Limb (tissue), 2 donors: ENCODE data around the gene SIRT2.
A peak's percentile ranks its signal among the peaks of the same experiment; 100 is the strongest.
"Not testable (repeated sequence)": the region's sequence is repeated elsewhere in the genome, so short reads cannot be mapped to it uniquely, and the experiment has no call there.

Source experiments
- DNase-seq, 2 donors: peaks; one replicate each; pipeline ENCODE4 v3.0.0-alpha.2; 2016; ENCODE audit errors: extremely low spot score in 2 of 2

The SIRT2 gene

DNA sequence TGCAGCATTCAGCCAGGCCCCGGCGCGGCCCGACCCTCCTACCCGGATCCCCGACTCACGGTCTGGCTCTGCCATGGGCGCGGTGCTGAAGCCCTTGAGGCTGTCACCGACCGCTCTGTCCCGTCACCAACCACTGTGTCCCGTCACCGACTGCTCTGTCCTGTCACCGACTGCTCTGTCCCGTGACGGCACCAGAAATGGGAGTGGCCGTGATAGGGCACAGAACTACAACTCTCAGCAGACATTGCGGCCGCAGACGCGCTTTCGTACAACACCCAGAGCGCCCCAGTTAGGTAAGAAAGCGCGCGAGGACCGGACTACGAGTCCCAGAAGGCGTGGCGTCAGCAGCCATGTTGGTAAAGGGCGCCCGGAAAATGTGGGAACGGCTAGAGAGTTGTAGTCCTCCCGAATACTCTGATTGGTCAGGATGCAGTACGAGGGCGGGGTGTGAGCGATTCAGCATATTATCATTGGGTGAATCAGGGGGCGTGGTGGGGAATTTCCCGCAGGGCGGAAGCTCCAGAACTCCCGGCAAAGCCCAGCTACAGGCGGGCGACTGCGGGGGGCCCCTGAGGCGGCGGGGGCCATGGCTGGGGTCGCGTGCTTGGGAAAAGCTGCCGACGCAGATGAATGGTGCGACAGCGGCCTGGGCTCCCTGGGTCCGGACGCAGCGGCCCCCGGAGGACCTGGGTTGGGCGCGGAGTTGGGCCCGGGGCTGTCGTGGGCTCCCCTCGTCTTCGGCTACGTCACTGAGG, at the start of gene SIRT2, which contains the start of gene NFKBIB:
Gene SIRT2 (minus strand): TSS at position 172 of the 755 bp plus-strand sequence. CDS start 97 bp downstream, at position 75.
Gene NFKBIB (plus strand): TSS at position 523 of the 755 bp plus-strand sequence. CDS start 64 bp downstream, at position 587.
- peak; percentile 99 to 100 for DNase-seq

DNA sequence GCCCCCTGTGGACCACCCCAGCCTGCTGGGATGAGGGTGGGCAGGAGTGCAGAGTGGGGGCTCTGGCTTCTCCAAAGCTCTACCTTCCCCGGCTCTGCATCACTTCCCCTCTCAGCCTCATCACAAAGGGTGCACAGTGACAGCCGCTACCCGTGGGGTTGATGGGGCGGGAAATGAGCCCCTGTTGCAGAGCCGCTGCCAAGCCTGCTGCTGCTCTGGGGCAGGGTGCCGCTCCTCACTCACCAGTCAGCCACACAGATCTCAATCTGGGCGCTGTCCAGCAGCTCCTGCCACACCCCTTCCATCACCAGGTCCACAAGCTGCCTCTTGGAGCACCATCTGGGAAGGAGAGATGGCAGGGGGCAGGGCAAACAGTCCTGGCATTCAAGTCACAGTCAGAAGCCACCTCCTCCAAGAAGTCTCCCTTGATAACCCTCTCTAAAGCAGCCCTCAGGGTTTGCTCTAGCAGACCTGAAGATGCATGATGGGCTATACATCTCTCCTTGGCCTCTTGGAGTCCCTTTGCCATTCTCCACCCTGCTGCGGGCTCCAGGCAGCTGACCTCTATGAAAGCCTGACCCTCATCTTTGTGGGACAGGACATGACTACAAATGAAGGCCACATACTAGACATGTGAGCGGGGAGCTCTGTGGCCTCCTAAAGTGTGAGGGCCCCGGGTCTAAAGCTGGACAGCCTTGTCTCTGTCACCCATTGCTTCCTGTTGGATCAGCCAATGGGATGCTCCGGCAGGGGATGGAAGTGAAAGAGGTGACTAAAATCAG, 47.0 kb upstream of the SIRT2 start:
- no peak for DNase-seq

- DNase-seq, result no peak
Measured at GRCh38 chr19:38945562-38946228, 46.3 kb upstream of the SIRT2 start.

- peak in 1 of 2 donors; percentile 55 for DNase-seq
Measured at GRCh38 chr19:38944981-38945506, 45.6 kb upstream of the SIRT2 start.

DNA sequence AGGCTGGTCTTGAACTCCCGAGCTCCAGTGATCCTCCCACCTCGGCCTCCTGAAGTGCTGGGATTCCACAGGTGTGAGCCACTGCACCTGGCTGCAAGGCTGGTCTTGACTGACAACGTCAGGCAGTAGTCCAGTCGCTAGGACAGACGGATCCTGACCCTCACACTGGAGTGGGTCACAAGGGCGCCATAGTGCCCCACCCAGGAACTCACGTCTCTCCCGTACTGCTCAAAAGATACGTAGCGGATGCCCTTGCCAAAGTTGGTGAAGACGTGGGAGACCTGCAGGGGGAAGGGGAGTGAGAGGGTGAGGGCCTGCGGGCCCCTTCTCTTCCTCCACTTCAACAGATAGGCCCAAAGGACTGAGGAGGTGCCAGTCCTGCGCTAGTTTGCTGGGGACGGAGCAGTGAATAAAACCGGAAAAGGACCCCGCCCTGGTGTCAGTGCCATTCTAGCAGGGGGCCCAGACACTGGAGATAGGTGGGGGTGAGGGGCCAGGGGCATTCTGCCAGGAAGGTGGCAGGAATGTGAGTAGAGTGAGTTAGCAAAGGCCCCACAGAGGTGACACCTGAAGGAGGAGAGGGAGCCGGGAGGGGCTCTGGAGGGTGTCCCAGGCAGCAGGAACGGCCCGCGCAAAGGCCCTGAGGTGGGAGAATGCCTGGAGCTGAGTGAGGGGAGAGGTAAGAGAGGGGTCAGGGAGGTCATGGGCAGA, 43.2 kb upstream of the SIRT2 start:
- DNase-seq, result no peak

GRCh38 chr19:38941979-38942378, 42.6 kb upstream of the SIRT2 start:
- no peak for DNase-seq

GRCh38 chr19:38941466-38941865, 42.0 kb upstream of the SIRT2 start:
- DNase-seq, result not testable (repeated sequence)

- no peak for DNase-seq
Measured at GRCh38 chr19:38939957-38940356, 40.5 kb upstream of the SIRT2 start.

- DNase-seq, result no peak
Measured at GRCh38 chr19:38933544-38933943, 34.1 kb upstream of the SIRT2 start.

DNA sequence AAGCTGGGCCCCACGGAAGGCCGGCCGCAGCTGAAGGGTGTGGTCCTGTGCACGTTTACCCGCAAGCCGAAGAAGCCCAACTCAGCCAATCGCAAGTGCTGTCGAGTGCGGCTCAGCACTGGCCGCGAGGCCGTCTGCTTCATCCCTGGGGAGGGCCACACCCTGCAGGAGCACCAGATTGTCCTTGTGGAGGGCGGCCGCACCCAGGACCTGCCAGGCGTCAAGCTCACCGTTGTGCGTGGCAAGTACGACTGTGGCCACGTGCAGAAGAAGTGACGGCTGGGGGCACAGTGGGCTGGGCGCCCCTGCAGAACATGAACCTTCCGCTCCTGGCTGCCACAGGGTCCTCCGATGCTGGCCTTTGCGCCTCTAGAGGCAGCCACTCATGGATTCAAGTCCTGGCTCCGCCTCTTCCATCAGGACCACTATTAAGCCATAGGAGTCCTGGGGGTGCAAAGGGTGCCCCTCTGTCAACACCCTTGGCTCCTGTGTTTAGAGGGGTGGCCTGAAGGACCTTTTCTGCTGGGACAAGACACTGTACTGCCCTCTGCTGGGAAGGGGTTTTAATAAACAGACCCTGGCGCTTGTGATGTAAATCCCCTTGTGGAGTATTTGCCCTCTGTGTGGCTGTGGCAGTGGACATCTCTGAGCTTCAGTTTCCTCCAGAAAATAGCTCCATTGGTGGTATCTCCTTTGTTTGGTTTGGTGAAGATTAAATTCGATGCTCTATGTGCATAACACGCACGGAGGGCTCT, 33.2 kb upstream of the SIRT2 start:
- no peak for DNase-seq

- no peak for DNase-seq
Measured at GRCh38 chr19:38931521-38931793, 32.0 kb upstream of the SIRT2 start.

- DNase-seq, result peak in 1 of 2 donors; percentile 99
Measured at GRCh38 chr19:38930776-38931520, 31.5 kb upstream of the SIRT2 start, which contains the start of gene MRPS12. Gene MRPS12 (plus strand): TSS chr19:38930944. CDS start chr19:38931295, 351 bp downstream.

- peak; percentile 94 to 98 for DNase-seq
Measured at GRCh38 chr19:38929929-38930775, 30.7 kb upstream of the SIRT2 start, which contains the start of gene SARS2. Gene SARS2 (minus strand): TSS chr19:38930763. CDS start chr19:38930736, 27 bp downstream.

DNA sequence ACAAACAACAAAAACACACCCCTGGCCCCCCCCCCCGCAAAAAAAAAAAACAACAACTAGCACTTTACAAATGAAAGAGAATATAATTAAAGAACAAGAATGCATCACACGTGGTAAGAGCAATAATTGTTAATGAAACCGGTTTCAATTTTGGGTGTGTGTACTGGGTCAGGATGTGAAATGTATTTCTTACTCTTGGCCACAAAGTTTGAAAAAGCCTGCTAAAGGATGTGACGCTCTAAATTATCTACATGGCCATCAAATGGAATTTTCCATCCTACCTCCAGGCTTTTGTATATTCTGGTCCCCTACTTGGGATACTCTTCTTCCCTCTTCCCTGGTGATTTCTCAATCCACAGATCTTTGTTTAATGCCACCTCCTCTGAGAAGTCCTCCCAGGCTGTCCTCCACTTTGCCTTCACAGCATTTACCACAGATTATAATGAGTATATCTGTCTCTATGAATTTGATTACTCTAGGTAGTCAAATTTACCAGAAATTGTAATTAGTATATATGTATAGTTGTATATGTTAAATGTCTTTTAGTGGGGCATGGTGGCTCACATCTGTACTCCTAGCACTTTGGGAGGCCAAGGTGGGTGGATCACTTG, 29.1 kb upstream of the SIRT2 start:
- no peak for DNase-seq

- DNase-seq, result no peak
Measured at GRCh38 chr19:38924388-38924787, 25.0 kb upstream of the SIRT2 start.

DNA sequence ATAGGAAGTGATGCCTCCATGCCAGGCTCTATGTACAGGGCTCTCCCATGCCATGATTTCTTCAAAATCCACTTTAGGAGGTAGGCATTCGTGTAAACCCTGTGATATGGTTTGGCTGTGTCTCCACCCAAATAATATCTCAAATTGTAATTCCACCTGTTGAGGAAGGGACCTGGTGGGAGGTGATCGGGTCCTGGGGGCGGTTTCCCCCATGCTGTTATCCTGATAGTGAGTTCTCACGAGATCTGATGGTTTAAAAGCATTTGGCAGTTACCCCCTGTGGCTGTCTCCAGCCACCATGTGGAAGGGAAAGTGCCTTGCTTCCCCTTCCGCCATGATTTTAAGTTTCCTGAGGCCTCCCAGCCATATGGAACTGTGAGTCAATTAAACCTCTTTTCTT, 23.1 kb upstream of the SIRT2 start:
- DNase-seq, result no peak

GRCh38 chr19:38921420-38922274, 22.2 kb upstream of the SIRT2 start:
- DNase-seq, result no peak
